LHCN-M2 (cell line): ENCODE results near the gene JARID2. TPM values are rescaled to one million over a fixed set of nuclear protein-coding genes. Genes with fewer than 3 reads are reported as not detected.

Source experiments
- DNase-seq: peaks from one replicate; pipeline ENCODE4 v3.0.0-alpha.2; 2012; ENCODE audit warnings: low read depth
- total RNA-seq: library from RNA; depleted of rRNA; stranded (reverse); fragments of >200 nt; gene quantifications from 2 replicates; pipeline ENCODE4 v1.2.3, GENCODE V29; 2014

The JARID2 gene
- total RNA-seq, 1 experiment from 2014 or later: 3.8 TPM

- no peak for DNase-seq
These were observed 317.1 kb downstream of the JARID2 start for GRCh38 chr6:15562977-15563376.

- DNase-seq: no peak
These were observed 323.4 kb downstream of the JARID2 start for GRCh38 chr6:15569035-15569995.

DNA sequence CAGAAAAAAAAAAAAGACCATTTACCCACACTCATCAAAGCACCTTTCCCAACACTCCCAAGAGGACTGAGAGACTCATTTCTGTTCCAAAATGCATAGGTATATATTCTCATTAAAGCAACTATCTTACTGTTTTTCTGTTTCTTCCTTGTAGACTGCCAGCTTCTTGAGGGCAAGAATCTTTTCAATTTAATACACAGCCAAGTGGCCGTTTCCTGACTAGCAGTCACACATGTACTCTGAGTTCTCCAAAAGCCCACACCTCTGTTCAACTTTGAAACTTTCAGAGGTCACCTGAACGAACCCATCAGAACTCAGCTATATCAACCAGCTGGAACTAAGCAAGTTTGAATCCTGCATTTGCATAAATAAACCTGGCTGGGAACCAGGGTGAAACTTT lies 324.3 kb downstream of the JARID2 start:
- no peak for DNase-seq
